ENCODE results near the gene SLC26A9. TPM values are rescaled to one million over a fixed set of nuclear protein-coding genes. Genes with fewer than 3 reads are reported as not detected.

Gene SLC26A9
- total RNA-seq, 1 experiment from 2014 or later, result not detected

DNA sequence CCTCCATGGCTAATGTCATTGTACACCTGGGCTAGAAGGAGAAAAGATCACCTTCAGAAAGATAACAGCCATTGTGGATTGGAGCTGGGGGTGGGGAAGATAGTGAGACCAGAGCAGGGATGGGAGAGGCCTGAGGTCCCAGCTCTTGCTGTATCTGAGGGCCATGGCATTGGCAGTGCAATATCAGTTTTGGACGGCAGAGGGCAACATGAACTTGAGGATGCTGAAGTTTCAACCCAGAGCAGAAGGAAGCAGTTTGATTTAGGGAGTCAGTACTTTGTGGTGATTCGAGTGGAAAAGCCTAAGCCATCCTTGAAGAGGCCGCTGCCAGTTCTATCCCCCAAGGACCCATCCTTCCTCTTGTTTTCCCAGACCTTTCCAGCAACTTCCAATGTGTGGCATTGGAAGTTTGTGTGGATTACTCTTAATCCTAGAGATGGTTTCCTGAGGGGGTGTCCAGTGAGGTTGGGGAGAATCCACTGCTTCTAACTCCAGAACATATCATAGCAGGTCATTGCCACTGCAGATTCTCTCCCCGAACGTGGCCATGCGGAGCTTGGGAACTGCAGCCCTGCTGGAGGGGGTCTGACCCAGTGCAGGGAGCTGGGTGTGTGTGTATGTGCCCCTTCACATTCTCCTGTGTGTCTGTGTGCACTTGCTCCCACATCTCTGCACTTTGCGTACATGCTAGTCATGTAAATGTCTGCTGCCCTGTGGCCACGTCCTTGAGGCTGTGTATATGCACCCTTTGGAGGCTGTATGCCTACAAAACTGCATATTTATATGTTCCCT lies 24.1 kb downstream of the SLC26A9 start:
- Histone ChIP-seq H3K27ac (ENCODE audit: low read length) (no peak overlapping the region), H3K27me3 (ENCODE audit: control insufficient read depth, insufficient read depth, low read length) (no peaks in the 10 kb centered on the region), H3K9me3 (ENCODE audit: control insufficient read depth, insufficient read depth, low read depth, low read length) (no peaks in the 10 kb centered on the region), H3K4me3 (ENCODE audit: low read depth in 2 of 2, low read length in 2 of 2) (no peak overlapping the region), H3K36me3 (ENCODE audit: control insufficient read depth, insufficient read depth, low read length) (no peaks in the 10 kb centered on the region), H3K4me1 (ENCODE audit: control insufficient read depth, insufficient read depth, low read length) (peaks cover 5% of the 10 kb centered on the region; the same call in 1 of the 2 replicates)
- no TSS peak for BruUV-seq (replicated peaks)
- TF ChIP-seq, protein P1, sequence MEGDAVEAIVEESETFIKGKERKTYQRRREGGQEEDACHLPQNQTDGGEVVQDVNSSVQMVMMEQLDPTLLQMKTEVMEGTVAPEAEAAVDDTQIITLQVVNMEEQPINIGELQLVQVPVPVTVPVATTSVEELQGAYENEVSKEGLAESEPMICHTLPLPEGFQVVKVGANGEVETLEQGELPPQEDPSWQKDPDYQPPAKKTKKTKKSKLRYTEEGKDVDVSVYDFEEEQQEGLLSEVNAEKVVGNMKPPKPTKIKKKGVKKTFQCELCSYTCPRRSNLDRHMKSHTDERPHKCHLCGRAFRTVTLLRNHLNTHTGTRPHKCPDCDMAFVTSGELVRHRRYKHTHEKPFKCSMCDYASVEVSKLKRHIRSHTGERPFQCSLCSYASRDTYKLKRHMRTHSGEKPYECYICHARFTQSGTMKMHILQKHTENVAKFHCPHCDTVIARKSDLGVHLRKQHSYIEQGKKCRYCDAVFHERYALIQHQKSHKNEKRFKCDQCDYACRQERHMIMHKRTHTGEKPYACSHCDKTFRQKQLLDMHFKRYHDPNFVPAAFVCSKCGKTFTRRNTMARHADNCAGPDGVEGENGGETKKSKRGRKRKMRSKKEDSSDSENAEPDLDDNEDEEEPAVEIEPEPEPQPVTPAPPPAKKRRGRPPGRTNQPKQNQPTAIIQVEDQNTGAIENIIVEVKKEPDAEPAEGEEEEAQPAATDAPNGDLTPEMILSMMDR (IDR thresholded peaks at IDR 0.05), result peak; percentile 88
- TF ChIP-seq SIN3A (IDR thresholded peaks at IDR 0.05; ENCODE audit: borderline replicate concordance, insufficient read depth, low read depth, low read length), result no peak
- intact Hi-C loops (cut with micrococcal nuclease; ENCODE audit: unreplicated experiment) (loop anchor here (1.0 to 5.0 kb wide), 2 partner anchors 58 to 188 kb away; no protein-coding TSS in a partner anchor), in situ Hi-C loops (cut with HindIII; ENCODE audit: low pct_unique_long_range_greater_than_20kb, low sequenced_read_pairs) (no loop called here)
- POLR2A ChIA-PET, result no interaction called here
- CTCF ChIA-PET, result interaction anchor here (0.6 to 6.3 kb wide), 10 partner anchors 12 to 262 kb away, joined by 3 to 116 read pairs (median 4); no protein-coding TSS in a partner anchor
- ATAC-seq (peak; percentile 94), DNase-seq (ENCODE audit: low read depth, low spot score) (peak; percentile 69)

DNA sequence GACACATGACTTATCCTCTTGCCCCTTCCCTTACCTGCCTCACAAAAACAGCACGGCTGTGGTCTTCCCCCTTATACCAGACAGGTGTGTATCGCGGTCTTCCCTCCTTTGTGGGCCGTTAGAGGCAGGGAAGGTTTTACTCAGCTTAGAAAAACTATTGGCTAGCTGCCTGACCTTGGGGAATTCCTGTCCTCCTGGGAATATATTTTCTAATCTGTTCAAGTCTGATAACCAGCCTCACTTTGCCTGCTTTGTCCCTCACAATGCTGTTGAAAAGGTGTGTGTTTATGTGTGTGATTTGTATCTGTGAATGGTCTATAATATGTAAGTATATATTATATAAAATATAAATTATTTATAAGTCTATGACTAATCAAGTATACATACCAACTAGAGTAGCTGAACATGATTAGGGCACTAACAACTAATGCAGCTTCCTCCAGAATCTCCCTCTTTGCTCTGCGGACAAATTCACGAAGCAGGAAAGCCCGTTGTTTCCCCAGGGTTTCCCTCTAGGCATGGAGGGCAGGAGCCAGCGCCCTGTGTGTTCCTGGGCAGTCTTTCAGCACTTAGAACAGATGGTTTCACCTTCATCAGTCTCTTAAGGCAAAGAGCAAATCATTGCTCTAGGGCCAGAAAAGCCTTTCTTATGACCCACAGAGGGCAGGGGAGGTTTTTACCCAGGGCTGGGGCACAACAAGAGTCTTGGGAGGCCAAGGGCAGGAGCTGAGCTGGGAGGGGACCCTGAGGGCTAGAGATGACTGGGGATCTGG lies 25.6 kb downstream of the SLC26A9 start:
- peaks cover 5% of the 10 kb centered on the region; the same call in 1 of the 2 replicates for H3K4me1 ChIP-seq (ENCODE audit: control insufficient read depth, insufficient read depth, low read length)
- H3K4me3 ChIP-seq (ENCODE audit: low read depth in 2 of 2, low read length in 2 of 2), result no peak overlapping the region
- no peak for TF ChIP-seq SIN3A (IDR thresholded peaks at IDR 0.05; ENCODE audit: borderline replicate concordance, insufficient read depth, low read depth, low read length)
- TF ChIP-seq TCF7L2 (IDR thresholded peaks at IDR 0.05; ENCODE audit: low read depth, low read length), result no peak
- no peak for TF ChIP-seq POLR2AphosphoS5 (IDR thresholded peaks at IDR 0.05; ENCODE audit: low read depth, low read length)
- TF ChIP-seq, protein P2, sequence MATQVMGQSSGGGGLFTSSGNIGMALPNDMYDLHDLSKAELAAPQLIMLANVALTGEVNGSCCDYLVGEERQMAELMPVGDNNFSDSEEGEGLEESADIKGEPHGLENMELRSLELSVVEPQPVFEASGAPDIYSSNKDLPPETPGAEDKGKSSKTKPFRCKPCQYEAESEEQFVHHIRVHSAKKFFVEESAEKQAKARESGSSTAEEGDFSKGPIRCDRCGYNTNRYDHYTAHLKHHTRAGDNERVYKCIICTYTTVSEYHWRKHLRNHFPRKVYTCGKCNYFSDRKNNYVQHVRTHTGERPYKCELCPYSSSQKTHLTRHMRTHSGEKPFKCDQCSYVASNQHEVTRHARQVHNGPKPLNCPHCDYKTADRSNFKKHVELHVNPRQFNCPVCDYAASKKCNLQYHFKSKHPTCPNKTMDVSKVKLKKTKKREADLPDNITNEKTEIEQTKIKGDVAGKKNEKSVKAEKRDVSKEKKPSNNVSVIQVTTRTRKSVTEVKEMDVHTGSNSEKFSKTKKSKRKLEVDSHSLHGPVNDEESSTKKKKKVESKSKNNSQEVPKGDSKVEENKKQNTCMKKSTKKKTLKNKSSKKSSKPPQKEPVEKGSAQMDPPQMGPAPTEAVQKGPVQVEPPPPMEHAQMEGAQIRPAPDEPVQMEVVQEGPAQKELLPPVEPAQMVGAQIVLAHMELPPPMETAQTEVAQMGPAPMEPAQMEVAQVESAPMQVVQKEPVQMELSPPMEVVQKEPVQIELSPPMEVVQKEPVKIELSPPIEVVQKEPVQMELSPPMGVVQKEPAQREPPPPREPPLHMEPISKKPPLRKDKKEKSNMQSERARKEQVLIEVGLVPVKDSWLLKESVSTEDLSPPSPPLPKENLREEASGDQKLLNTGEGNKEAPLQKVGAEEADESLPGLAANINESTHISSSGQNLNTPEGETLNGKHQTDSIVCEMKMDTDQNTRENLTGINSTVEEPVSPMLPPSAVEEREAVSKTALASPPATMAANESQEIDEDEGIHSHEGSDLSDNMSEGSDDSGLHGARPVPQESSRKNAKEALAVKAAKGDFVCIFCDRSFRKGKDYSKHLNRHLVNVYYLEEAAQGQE (IDR thresholded peaks at IDR 0.05; ENCODE audit: insufficient read depth in 1 of 2, low read depth in 2 of 2, low read length in 1 of 2), result no peak
- TF ChIP-seq, protein P1 (IDR thresholded peaks at IDR 0.05), result no peak
- in situ Hi-C loops (cut with HindIII; ENCODE audit: low pct_unique_long_range_greater_than_20kb, low sequenced_read_pairs) (no loop called here), intact Hi-C loops (cut with micrococcal nuclease; ENCODE audit: unreplicated experiment) (loop anchor here (5.0 kb wide), 1 partner anchor 190 kb away; no protein-coding TSS in a partner anchor)
- H3K27ac ChIP-seq (ENCODE audit: low read length), result no peak overlapping the region
- ATAC-seq, result no peak
- CTCF ChIA-PET, result interaction anchor here (0.9 to 6.3 kb wide), 4 partner anchors 9 to 126 kb away, joined by 3 to 116 read pairs (median 4); no protein-coding TSS in a partner anchor
- H3K9me3 ChIP-seq (ENCODE audit: control insufficient read depth, insufficient read depth, low read depth, low read length), result no peaks in the 10 kb centered on the region
- no peak for DNase-seq (ENCODE audit: low read depth, low spot score)
- BruUV-seq (replicated peaks), result no TSS peak
- POLR2A ChIA-PET, result interaction anchor here (0.7 kb wide), 1 partner anchor 59 kb away, joined by 3 read pairs; no protein-coding TSS in a partner anchor
- H3K27me3 ChIP-seq (ENCODE audit: control insufficient read depth, insufficient read depth, low read length), result 0 out of 2 replicates have a peak, but pooled peaks cover 2% of the 10 kb centered on the region
- no peaks in the 10 kb centered on the region for H3K36me3 ChIP-seq (ENCODE audit: control insufficient read depth, insufficient read depth, low read length)
